GM23338 (cell line): Measurements from ENCODE around the gene AP1B1.
"Not testable (repeated sequence)": the region's sequence is repeated elsewhere in the genome, so short reads cannot be mapped to it uniquely, and the experiment has no call there.

Experiments
- EZH2 ChIP-seq: fragments of 200-600 bp; sonication (generic); IDR thresholded peaks from one replicate; pipeline ENCODE4 v1.8.0; 2017; ENCODE audit warnings: antibody characterized with exemption, mild to moderate bottlenecking, low read depth; ENCODE audit not compliant: unreplicated experiment
- POLR2AphosphoS5 ChIP-seq: IDR thresholded peaks from 2 replicates; pipeline ENCODE4 v1.6.1; 2016; ENCODE audit warnings: antibody characterized with exemption, low read depth
- ZNF114 ChIP-seq: fragments of 250-450 bp; sonication (Bioruptor Pico); IDR thresholded peaks from 2 replicates; pipeline ENCODE4 v1.5.0; 2020; ENCODE audit warnings: mild to moderate bottlenecking, moderate library complexity
- TF ChIP-seq, protein P1 (sequence below), 2 experiments: fragments of 200-600 bp in 1 of 2; sonication (generic) in 1 of 2; conservative IDR thresholded peaks; 2 replicates each; pipeline versions ENCODE4 v1.5.1 to v1.6.1; 2016 to 2017; ENCODE audit warnings: antibody characterized with exemption in 2 of 2, low read depth in 2 of 2, mild to moderate bottlenecking in 2 of 2, moderate library complexity in 1 of 2

DNA sequence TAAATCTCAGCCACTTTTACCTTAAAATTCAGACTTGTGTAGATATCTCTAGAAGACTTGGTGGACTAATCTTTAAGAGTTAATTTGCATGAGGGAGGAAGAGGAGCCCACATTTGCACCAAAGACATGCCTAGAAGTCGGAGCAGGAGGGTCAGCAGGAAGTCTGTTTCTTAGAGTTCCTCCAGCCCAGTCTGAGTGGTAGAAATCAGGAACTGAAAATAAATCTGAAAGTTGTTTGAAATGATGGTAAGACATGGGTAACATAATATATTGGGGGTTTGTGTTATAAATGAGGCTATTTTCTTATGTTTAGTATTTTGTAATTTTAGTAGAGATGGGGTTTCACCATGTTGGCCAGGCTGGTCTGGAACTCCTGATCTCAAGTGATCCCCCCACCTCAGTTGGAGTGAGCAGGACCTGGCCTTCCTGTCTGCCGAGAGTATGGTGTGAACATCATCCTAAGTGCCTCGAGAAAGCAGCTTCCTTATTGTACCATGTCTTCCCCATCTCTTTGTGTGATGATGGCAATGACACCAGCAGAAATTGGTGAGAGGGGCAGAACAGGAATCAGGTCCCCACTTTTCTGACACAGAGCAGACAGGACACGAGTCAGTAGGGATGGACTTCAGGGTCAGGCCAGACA lies 23.3 kb upstream of the AP1B1 start:
- not testable (repeated sequence) for TF ChIP-seq ZNF114 (CRISPR knock-in tag); POLR2AphosphoS5; EZH2
- TF ChIP-seq, protein P1, sequence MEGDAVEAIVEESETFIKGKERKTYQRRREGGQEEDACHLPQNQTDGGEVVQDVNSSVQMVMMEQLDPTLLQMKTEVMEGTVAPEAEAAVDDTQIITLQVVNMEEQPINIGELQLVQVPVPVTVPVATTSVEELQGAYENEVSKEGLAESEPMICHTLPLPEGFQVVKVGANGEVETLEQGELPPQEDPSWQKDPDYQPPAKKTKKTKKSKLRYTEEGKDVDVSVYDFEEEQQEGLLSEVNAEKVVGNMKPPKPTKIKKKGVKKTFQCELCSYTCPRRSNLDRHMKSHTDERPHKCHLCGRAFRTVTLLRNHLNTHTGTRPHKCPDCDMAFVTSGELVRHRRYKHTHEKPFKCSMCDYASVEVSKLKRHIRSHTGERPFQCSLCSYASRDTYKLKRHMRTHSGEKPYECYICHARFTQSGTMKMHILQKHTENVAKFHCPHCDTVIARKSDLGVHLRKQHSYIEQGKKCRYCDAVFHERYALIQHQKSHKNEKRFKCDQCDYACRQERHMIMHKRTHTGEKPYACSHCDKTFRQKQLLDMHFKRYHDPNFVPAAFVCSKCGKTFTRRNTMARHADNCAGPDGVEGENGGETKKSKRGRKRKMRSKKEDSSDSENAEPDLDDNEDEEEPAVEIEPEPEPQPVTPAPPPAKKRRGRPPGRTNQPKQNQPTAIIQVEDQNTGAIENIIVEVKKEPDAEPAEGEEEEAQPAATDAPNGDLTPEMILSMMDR (conservative IDR thresholded peaks at IDR 0.05; ENCODE audit: low read depth in 2 of 2): not testable (repeated sequence)
